ENCODE data around the gene SAE1.

SAE1 gene

DNA sequence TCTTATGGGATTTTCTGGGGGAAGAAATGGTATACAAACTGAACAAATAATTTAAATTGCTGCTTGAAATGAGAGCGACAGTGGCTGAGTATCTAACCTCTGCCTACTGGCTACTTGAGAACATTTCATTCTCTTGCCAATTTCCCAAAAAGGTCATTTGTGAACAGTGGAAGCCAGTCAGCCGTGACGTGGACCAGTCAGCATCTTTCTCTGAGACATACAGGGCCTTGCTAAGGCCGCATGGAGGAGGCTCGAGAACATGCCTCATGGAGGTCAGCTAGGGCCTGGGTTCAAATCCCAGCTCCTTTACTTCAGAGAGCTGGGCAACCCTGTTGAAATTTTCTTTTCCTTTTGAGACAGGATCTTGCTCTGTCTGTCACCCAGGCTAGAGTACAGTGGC, 37.4 kb upstream of the SAE1 start:
- no peak for DNase-seq (ENCODE audit: extremely low spot score)
- TF ChIP-seq, protein P1, sequence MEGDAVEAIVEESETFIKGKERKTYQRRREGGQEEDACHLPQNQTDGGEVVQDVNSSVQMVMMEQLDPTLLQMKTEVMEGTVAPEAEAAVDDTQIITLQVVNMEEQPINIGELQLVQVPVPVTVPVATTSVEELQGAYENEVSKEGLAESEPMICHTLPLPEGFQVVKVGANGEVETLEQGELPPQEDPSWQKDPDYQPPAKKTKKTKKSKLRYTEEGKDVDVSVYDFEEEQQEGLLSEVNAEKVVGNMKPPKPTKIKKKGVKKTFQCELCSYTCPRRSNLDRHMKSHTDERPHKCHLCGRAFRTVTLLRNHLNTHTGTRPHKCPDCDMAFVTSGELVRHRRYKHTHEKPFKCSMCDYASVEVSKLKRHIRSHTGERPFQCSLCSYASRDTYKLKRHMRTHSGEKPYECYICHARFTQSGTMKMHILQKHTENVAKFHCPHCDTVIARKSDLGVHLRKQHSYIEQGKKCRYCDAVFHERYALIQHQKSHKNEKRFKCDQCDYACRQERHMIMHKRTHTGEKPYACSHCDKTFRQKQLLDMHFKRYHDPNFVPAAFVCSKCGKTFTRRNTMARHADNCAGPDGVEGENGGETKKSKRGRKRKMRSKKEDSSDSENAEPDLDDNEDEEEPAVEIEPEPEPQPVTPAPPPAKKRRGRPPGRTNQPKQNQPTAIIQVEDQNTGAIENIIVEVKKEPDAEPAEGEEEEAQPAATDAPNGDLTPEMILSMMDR (IDR thresholded peaks at IDR 0.05; ENCODE audit: control extremely low read depth, extremely low read depth, low read depth, missing control alignments): no peak
- ChIA-PET CTCF (interaction anchor here (1.0 to 8.0 kb wide), 8 partner anchors 10 to 151 kb away, joined by 3 to 56 read pairs (median 4); partner anchors contain the start of gene ZC3H4), POLR2A (interaction anchor here (0.6 to 1.8 kb wide), 4 partner anchors 13 to 56 kb away, joined by 3 to 20 read pairs (median 4); partner anchors contain the start of genes SAE1 and ZC3H4)

DNA sequence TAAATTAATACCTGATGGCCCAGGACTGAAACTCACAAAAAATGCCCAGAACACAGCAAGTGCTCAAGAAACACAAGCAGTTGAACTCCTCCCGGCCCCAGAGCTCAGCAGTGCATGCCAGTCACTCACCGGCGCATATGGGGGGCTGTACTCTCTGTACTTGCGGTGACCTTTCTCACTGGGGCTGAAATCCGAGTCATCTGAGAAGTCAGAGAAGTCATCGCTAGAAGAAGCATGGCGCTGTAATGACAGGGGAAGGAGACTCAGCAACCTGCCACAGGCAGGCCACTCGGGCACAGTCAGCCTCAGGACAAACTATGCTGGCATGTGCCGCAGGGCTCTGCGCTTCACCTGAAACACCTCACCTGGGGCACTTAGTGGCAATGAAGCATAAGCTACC, 36.8 kb upstream of the SAE1 start:
- DNase-seq (ENCODE audit: extremely low spot score): peak; percentile 85
- TF ChIP-seq, protein P1 (IDR thresholded peaks at IDR 0.05; ENCODE audit: control extremely low read depth, extremely low read depth, low read depth, missing control alignments): no peak
- ChIA-PET POLR2A (interaction anchor here (0.6 to 1.8 kb wide), 4 partner anchors 12 to 56 kb away, joined by 3 to 20 read pairs (median 4); partner anchors contain the start of genes SAE1 and ZC3H4), CTCF (interaction anchor here (1.0 to 8.0 kb wide), 8 partner anchors 9 to 150 kb away, joined by 3 to 56 read pairs (median 4); partner anchors contain the start of gene ZC3H4)

DNA sequence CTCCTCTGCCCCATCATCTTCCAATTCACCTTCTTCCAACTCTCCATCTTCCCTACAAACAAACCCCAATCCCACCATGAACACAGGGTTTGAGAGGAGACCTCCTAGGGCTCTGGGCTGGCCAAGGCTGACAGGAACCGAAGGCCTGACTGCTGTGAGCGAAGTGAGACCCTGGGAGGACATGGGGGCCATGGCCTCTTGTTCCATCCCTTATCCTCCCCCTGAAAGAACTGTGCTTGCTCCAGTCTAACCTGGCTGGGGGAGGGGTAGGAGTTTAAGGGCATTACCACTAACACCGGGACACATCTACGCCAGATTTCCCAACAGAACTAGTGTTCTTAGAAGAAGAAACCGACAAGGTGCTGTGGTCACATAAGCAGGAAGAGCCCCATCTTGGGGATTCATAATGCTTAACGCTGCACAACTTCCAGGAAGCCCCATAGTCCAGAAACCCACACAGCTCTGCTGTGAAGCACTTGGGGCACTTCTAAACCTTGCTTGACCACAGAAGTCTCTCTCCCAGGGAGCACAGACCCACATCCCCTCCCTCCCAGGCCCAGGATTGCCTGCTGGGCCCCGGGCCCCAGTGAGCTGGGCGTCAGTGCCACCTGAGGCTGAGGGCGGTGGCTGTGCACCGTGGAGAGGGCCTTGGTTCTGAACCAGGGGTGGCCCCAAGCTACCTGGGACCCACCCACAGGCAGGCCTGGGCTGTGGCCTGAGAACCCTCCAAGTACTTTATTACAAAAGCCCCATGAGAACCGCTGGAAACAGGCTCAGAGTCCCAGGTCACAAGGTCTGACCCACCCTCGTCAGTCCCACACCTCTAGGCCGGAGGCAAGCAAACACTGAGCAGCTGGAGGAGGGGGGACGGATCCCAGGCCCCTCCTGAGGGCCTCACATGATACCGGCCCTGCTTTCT, 35.8 kb upstream of the SAE1 start:
- POLR2A ChIA-PET: interaction anchor here (0.8 to 1.4 kb wide), 4 partner anchors 11 to 131 kb away, joined by 3 to 10 read pairs (median 4); partner anchors contain the start of gene ZC3H4
- TF ChIP-seq, protein P1 (IDR thresholded peaks at IDR 0.05; ENCODE audit: control extremely low read depth, extremely low read depth, low read depth, missing control alignments): no peak
- peak; percentile 69 for DNase-seq (ENCODE audit: extremely low spot score)
- CTCF ChIA-PET: interaction anchor here (0.9 to 8.0 kb wide), 7 partner anchors 14 to 82 kb away, joined by 3 to 56 read pairs (median 5); partner anchors contain the start of gene ZC3H4

DNA sequence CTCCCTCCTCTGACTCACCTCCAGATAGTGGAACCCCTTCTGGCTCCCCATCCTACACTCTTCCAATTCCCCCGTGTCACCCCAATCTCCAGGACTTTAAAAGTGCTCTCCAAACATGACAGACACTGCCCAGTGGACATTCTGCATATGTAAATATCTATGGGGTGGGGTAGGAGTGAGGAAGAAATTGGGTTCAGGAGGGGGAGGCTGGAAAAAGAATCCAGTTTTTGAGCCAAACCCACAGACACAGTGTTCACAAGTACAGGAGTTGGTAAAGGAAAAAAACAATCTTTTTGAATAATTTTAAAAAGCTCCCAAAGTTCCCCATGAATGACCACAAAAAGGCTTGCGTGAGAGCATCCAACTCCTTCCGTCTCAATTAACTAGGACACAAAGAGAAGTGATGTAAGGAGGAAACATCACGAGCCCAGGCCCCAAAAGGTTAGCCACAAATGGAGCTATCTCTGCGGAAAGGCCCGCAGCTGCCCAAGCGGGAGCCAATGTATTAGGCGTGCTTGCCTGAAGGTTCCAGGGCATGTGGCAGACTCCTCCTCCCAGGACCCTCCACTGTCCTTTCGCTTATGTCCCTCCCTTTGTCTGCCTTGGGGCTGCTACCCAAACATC, 35.0 kb upstream of the SAE1 start:
- DNase-seq (ENCODE audit: extremely low spot score): no peak
- ChIA-PET CTCF (interaction anchor here (0.8 to 8.0 kb wide), 9 partner anchors 11 to 83 kb away, joined by 3 to 56 read pairs (median 4); partner anchors contain the start of genes SAE1 and ZC3H4), POLR2A (interaction anchor here (0.8 to 1.4 kb wide), 4 partner anchors 10 to 130 kb away, joined by 3 to 10 read pairs (median 4); partner anchors contain the start of gene ZC3H4)
- TF ChIP-seq, protein P1 (IDR thresholded peaks at IDR 0.05; ENCODE audit: control extremely low read depth, extremely low read depth, low read depth, missing control alignments): no peak

DNA sequence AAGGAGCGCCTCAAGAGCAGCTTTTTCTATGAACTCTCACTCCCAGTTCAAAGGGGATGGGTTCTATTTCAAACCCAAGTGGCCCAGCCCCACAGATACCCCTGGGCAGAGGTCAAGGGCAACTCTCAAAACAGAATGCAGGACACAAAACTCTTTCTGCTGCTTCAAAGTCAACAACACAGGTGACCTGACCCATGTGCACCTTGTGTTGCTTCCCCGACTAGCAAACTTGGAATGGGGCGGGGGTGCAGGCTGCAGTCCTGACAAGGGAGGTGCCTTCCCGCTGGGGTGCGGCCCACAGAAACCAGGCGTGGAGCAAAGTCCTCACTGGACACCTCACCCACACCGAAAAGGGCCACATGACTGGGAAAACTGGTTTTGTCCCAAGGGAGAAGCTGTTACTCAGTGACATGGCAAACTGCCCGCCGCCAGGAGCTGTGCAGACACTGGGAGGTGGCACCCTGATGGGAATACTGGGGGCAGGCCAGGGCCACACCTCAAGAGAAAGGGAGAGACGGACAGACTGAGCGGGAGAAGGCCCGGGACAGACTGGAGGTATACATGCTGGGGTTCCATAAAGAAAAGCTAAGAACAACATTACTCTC, 34.4 kb upstream of the SAE1 start:
- TF ChIP-seq, protein P1 (IDR thresholded peaks at IDR 0.05; ENCODE audit: control extremely low read depth, extremely low read depth, low read depth, missing control alignments): no peak
- DNase-seq (ENCODE audit: extremely low spot score): no peak
- ChIA-PET POLR2A (interaction anchor here (0.9 kb wide), 1 partner anchor 15 kb away, joined by 5 read pairs; no protein-coding TSS in a partner anchor), CTCF (interaction anchor here (0.8 to 8.0 kb wide), 7 partner anchors 10 to 35 kb away, joined by 3 to 56 read pairs (median 3); partner anchors contain the start of genes SAE1 and ZC3H4)
